LNCaP clone FGC (cell line): Measurements from ENCODE around the gene TRPC4.
"Not testable (repeated sequence)": the region's sequence is repeated elsewhere in the genome, so short reads cannot be mapped to it uniquely, and the experiment has no call there.

ENCODE experiments used
- DNase-seq: peaks from one replicate; pipeline ENCODE4 v3.0.0-alpha.2; 2011; ENCODE audit warnings: low read depth
- H3K4me3 ChIP-seq: 2 replicates; pipeline ENCODE4 v1.5.1; 2011; ENCODE audit warnings: mild to moderate bottlenecking, low read depth, low read length, control low read depth
- TF ChIP-seq, protein P1 (sequence below): IDR thresholded peaks from 2 replicates; pipeline ENCODE4 v1.5.1; 2012; ENCODE audit warnings: mild to moderate bottlenecking; ENCODE audit not compliant: control insufficient read depth, insufficient read depth; ENCODE audit errors: extremely low read depth

The TRPC4 gene

GRCh38 chr13:37595162-37595561, 274.4 kb downstream of the TRPC4 start:
- H3K4me3 ChIP-seq = no peak overlapping the region
- DNase-seq = no peak
- TF ChIP-seq, protein P1, sequence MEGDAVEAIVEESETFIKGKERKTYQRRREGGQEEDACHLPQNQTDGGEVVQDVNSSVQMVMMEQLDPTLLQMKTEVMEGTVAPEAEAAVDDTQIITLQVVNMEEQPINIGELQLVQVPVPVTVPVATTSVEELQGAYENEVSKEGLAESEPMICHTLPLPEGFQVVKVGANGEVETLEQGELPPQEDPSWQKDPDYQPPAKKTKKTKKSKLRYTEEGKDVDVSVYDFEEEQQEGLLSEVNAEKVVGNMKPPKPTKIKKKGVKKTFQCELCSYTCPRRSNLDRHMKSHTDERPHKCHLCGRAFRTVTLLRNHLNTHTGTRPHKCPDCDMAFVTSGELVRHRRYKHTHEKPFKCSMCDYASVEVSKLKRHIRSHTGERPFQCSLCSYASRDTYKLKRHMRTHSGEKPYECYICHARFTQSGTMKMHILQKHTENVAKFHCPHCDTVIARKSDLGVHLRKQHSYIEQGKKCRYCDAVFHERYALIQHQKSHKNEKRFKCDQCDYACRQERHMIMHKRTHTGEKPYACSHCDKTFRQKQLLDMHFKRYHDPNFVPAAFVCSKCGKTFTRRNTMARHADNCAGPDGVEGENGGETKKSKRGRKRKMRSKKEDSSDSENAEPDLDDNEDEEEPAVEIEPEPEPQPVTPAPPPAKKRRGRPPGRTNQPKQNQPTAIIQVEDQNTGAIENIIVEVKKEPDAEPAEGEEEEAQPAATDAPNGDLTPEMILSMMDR = no peak

GRCh38 chr13:37594550-37594949, 275.0 kb downstream of the TRPC4 start:
- TF ChIP-seq, protein P1 = no peak
- DNase-seq = no peak
- no peak overlapping the region for H3K4me3 ChIP-seq

- not testable (repeated sequence) for DNase-seq, H3K4me3 ChIP-seq
These were observed 280.2 kb downstream of the TRPC4 start for GRCh38 chr13:37589381-37589780.

GRCh38 chr13:37587236-37587635, 282.3 kb downstream of the TRPC4 start:
- H3K4me3 ChIP-seq = no peak overlapping the region
- TF ChIP-seq, protein P1 = no peak
- DNase-seq = no peak
